Measurements from ENCODE around the gene NRF1.
"Not testable (repeated sequence)": the region's sequence is repeated elsewhere in the genome, so short reads cannot be mapped to it uniquely, and the experiment has no call there.

Gene NRF1

GRCh38 chr7:129611246-129612111 lies at the start of gene NRF1:
NRF1 (plus strand) TSS chr7:129611720; CDS start chr7:129657352, 45,632 bp downstream.
- Histone ChIP-seq H3K9ac (ENCODE audit: low read length) (peak within 1 kb of the TSS; percentile 99), H3K4me3 (ENCODE audit: low read length) (peak within 1 kb of the TSS; percentile 92), H3K4me1 (ENCODE audit: control insufficient read depth, insufficient read depth, low read length) (peaks cover 4% of the 10 kb centered on the region), H3K36me3 (ENCODE audit: control insufficient read depth, insufficient read depth, low read length) (no peaks in the 10 kb centered on the region), H3K27me3 (ENCODE audit: control insufficient read depth, insufficient read depth, low read length) (no peaks in the 10 kb centered on the region), H3K9me3 (ENCODE audit: control insufficient read depth, low read length) (no peaks in the 10 kb centered on the region)

DNA sequence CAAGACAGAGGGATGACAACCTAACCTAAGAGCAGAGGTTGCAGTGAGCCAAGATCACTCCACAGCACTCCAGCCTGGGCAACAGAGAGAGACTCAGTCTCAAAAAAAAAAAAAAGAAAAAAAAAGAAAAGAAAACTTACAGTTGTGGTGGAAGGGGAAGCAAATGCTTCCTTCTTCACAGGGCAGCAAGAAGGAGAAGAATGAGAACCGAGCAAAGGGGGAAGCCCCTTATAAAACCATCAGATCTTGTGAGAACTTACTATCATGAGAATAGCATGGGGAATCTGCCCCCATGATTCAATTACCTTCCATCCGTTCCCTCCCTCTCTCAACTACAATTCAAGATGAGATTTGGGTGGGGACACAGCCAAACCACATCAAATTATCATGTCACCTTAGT lies 45.2 kb upstream of the NRF1 start:
- not testable (repeated sequence) for H3K27me3 ChIP-seq (ENCODE audit: control insufficient read depth, insufficient read depth, low read length); H3K36me3 ChIP-seq (ENCODE audit: control insufficient read depth, insufficient read depth, low read length); H3K4me3 ChIP-seq (ENCODE audit: low read length); H3K9ac ChIP-seq (ENCODE audit: low read length); H3K9me3 ChIP-seq (ENCODE audit: control insufficient read depth, low read length); H3K4me1 ChIP-seq (ENCODE audit: control insufficient read depth, insufficient read depth, low read length)

GRCh38 chr7:129567377-129567776 lies 44.1 kb upstream of the NRF1 start:
- Histone ChIP-seq H3K27me3 (ENCODE audit: control insufficient read depth, insufficient read depth, low read length) (no peaks in the 10 kb centered on the region), H3K9me3 (ENCODE audit: control insufficient read depth, low read length) (peaks cover 8% of the 10 kb centered on the region), H3K36me3 (ENCODE audit: control insufficient read depth, insufficient read depth, low read length) (no peaks in the 10 kb centered on the region), H3K4me3 (ENCODE audit: low read length) (no peak overlapping the region), H3K9ac (ENCODE audit: low read length) (no peak overlapping the region), H3K4me1 (ENCODE audit: control insufficient read depth, insufficient read depth, low read length) (peaks cover 4% of the 10 kb centered on the region)

DNA sequence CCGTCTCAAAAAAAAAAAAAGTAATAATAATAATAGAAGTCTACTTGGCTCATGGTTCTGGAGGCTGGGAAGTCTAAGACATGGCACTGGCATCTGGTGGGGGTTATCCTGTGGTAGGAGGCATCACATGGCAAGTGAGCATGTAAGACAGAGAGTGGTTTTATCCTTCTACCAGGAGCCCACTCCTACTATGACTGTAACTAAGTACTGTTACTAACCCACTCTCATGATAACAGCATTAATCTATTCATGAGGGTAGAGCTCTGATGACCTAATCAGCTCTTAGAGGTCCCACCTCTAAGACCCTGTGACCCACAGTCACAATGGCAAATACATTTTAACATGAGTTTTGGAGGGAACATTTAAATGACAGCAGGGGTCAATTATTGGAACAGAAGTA lies 43.3 kb upstream of the NRF1 start:
- Histone ChIP-seq H3K4me1 (ENCODE audit: control insufficient read depth, insufficient read depth, low read length) (peaks cover 4% of the 10 kb centered on the region), H3K4me3 (ENCODE audit: low read length) (no peak overlapping the region), H3K27me3 (ENCODE audit: control insufficient read depth, insufficient read depth, low read length) (no peaks in the 10 kb centered on the region), H3K9me3 (ENCODE audit: control insufficient read depth, low read length) (peaks cover 8% of the 10 kb centered on the region), H3K36me3 (ENCODE audit: control insufficient read depth, insufficient read depth, low read length) (no peaks in the 10 kb centered on the region), H3K9ac (ENCODE audit: low read length) (no peak overlapping the region)

- Histone ChIP-seq H3K36me3 (ENCODE audit: control insufficient read depth, insufficient read depth, low read length) (no peaks in the 10 kb centered on the region), H3K4me3 (ENCODE audit: low read length) (no peak overlapping the region), H3K9ac (ENCODE audit: low read length) (no peak overlapping the region), H3K27me3 (ENCODE audit: control insufficient read depth, insufficient read depth, low read length) (no peaks in the 10 kb centered on the region), H3K4me1 (ENCODE audit: control insufficient read depth, insufficient read depth, low read length) (peaks cover 5% of the 10 kb centered on the region), H3K9me3 (ENCODE audit: control insufficient read depth, low read length) (peaks cover 8% of the 10 kb centered on the region)
Measured at GRCh38 chr7:129569326-129569725, 42.2 kb upstream of the NRF1 start.

GRCh38 chr7:129569811-129570215 lies 41.7 kb upstream of the NRF1 start:
- Histone ChIP-seq H3K4me1 (ENCODE audit: control insufficient read depth, insufficient read depth, low read length) (peaks cover 7% of the 10 kb centered on the region), H3K9ac (ENCODE audit: low read length) (no peak overlapping the region), H3K27me3 (ENCODE audit: control insufficient read depth, insufficient read depth, low read length) (no peaks in the 10 kb centered on the region), H3K36me3 (ENCODE audit: control insufficient read depth, insufficient read depth, low read length) (no peaks in the 10 kb centered on the region), H3K9me3 (ENCODE audit: control insufficient read depth, low read length) (peaks cover 8% of the 10 kb centered on the region), H3K4me3 (ENCODE audit: low read length) (no peak overlapping the region)

- H3K4me3 ChIP-seq (ENCODE audit: low read length), result no peak overlapping the region
- no peak overlapping the region for H3K9ac ChIP-seq (ENCODE audit: low read length)
- H3K27me3 ChIP-seq (ENCODE audit: control insufficient read depth, insufficient read depth, low read length), result no peaks in the 10 kb centered on the region
- no peaks in the 10 kb centered on the region for H3K36me3 ChIP-seq (ENCODE audit: control insufficient read depth, insufficient read depth, low read length)
- H3K9me3 ChIP-seq (ENCODE audit: control insufficient read depth, low read length), result peaks cover 8% of the 10 kb centered on the region
- peaks cover 7% of the 10 kb centered on the region for H3K4me1 ChIP-seq (ENCODE audit: control insufficient read depth, insufficient read depth, low read length)
Measured at GRCh38 chr7:129571201-129571600, 40.3 kb upstream of the NRF1 start.

GRCh38 chr7:129572205-129572604 lies 39.3 kb upstream of the NRF1 start:
- Histone ChIP-seq H3K4me1 (ENCODE audit: control insufficient read depth, insufficient read depth, low read length) (peaks cover 7% of the 10 kb centered on the region), H3K9me3 (ENCODE audit: control insufficient read depth, low read length) (peaks cover 7% of the 10 kb centered on the region), H3K36me3 (ENCODE audit: control insufficient read depth, insufficient read depth, low read length) (no peaks in the 10 kb centered on the region), H3K27me3 (ENCODE audit: control insufficient read depth, insufficient read depth, low read length) (no peaks in the 10 kb centered on the region), H3K9ac (ENCODE audit: low read length) (no peak overlapping the region), H3K4me3 (ENCODE audit: low read length) (no peak overlapping the region)

- no peaks in the 10 kb centered on the region for H3K36me3 ChIP-seq (ENCODE audit: control insufficient read depth, insufficient read depth, low read length)
- no peaks in the 10 kb centered on the region for H3K9me3 ChIP-seq (ENCODE audit: control insufficient read depth, low read length)
- no peak overlapping the region for H3K4me3 ChIP-seq (ENCODE audit: low read length)
- no peaks in the 10 kb centered on the region for H3K27me3 ChIP-seq (ENCODE audit: control insufficient read depth, insufficient read depth, low read length)
- H3K9ac ChIP-seq (ENCODE audit: low read length), result no peak overlapping the region
- H3K4me1 ChIP-seq (ENCODE audit: control insufficient read depth, insufficient read depth, low read length), result peaks cover 6% of the 10 kb centered on the region
Measured at GRCh38 chr7:129574487-129574886, 37.0 kb upstream of the NRF1 start.

DNA sequence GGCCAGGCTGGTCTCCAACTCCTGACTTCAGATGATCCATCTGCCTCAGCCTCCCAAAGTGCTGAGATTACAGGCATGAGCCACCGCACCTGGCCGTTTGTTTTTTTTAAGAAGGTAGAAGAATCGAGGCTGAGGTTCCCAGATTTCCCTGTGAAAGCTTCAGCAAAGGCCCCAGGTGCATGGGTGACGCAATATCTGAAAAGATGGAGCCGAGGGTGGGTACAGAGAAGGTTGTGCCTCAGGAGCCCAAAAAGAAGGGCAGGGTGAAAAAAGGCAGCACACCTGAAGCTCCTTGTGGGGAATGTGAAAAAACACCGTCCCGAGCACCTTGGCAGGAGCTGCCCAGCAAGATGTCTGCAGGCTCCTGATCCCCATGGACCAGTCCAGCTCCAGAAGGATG lies 35.8 kb upstream of the NRF1 start:
- H3K36me3 ChIP-seq (ENCODE audit: control insufficient read depth, insufficient read depth, low read length), result no peaks in the 10 kb centered on the region
- H3K4me3 ChIP-seq (ENCODE audit: low read length), result no peak overlapping the region
- no peaks in the 10 kb centered on the region for H3K9me3 ChIP-seq (ENCODE audit: control insufficient read depth, low read length)
- no peak overlapping the region for H3K9ac ChIP-seq (ENCODE audit: low read length)
- H3K27me3 ChIP-seq (ENCODE audit: control insufficient read depth, insufficient read depth, low read length), result no peaks in the 10 kb centered on the region
- H3K4me1 ChIP-seq (ENCODE audit: control insufficient read depth, insufficient read depth, low read length), result peaks cover 3% of the 10 kb centered on the region

- Histone ChIP-seq H3K27me3 (ENCODE audit: control insufficient read depth, insufficient read depth, low read length) (no peaks in the 10 kb centered on the region), H3K9ac (ENCODE audit: low read length) (no peak overlapping the region), H3K9me3 (ENCODE audit: control insufficient read depth, low read length) (no peaks in the 10 kb centered on the region), H3K36me3 (ENCODE audit: control insufficient read depth, insufficient read depth, low read length) (no peaks in the 10 kb centered on the region), H3K4me1 (ENCODE audit: control insufficient read depth, insufficient read depth, low read length) (peaks cover 3% of the 10 kb centered on the region), H3K4me3 (ENCODE audit: low read length) (no peak overlapping the region)
Measured at GRCh38 chr7:129576138-129576537, 35.4 kb upstream of the NRF1 start.

DNA sequence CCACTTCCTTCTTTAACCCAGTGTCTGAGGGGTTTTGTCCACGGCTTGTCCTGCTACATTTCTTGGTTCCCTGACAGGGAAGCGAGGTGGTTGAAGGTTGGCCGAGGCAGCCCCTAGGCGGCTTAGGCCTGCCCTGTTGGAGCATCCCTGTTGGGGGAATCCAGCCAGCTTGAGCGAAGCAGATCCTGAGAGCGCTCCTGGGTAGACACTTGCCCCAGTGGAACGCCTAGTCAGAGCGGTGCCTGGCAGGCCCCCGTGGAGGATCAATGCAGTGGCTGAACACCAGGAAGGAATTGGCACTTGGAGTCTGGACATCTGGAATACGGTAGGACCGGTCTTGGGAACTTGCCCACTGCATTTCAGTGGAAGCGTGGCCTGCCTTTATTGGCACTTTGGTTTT lies 32.7 kb upstream of the NRF1 start:
- Histone ChIP-seq H3K36me3 (ENCODE audit: control insufficient read depth, insufficient read depth, low read length) (no peaks in the 10 kb centered on the region), H3K27me3 (ENCODE audit: control insufficient read depth, insufficient read depth, low read length) (no peaks in the 10 kb centered on the region), H3K9me3 (ENCODE audit: control insufficient read depth, low read length) (no peaks in the 10 kb centered on the region), H3K4me3 (ENCODE audit: low read length) (no peak overlapping the region), H3K4me1 (ENCODE audit: control insufficient read depth, insufficient read depth, low read length) (peaks cover 3% of the 10 kb centered on the region), H3K9ac (ENCODE audit: low read length) (no peak overlapping the region)

Measured in mucosa of stomach (tissue), 1 donor.